Stimulated activated CD8-positive, alpha-beta memory T cell treated with anti-CD3 and anti-CD28 coated beads, Interleukin-2, amount 100 ng/mL, for 48 hours (primary cell): Measurements from ENCODE around the gene FIBCD1.

ENCODE experiments used
- DNase-seq, 2 donors: peaks; one replicate each; pipeline ENCODE4 v3.0.0-alpha.2; 2020; ENCODE audit warnings: low read depth in 2 of 2

FIBCD1 gene

DNA sequence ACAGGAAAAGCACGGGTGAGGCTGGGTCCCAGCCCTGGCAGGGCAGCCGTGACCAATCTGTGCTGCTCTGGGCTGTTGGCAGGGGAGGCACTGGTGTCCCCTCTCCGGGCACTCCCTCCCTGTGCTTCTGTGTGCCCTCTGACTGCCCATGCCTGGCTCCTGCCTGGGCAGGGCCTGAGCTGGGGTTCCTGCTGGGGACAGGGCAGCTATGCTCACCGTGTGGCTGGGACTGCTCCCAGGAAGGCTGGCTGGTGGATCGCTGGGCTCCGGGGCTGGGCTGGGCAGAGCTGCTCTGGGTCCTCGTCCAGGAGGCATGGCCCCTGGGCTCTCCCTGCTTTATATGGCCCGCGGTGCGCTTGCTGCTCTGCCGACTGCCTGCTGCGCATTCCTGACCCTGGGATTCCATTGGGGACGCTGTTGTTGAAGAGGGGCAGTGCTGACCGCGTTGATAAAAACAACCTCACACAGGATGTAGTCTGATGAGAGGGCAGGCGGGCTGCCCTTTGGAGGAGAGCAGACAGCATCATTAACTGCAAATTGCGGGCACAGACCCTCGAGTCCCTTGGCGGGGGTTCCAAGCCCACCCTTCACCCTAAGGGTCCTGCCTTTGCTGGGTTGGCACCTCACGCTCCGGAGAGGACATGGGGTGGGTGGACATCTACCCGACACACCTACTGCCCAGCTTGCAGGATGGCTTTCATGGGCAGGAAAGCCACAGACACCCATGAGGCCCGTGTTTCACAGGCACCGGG lies 43.4 kb downstream of the FIBCD1 start:
- DNase-seq, result no peak

DNA sequence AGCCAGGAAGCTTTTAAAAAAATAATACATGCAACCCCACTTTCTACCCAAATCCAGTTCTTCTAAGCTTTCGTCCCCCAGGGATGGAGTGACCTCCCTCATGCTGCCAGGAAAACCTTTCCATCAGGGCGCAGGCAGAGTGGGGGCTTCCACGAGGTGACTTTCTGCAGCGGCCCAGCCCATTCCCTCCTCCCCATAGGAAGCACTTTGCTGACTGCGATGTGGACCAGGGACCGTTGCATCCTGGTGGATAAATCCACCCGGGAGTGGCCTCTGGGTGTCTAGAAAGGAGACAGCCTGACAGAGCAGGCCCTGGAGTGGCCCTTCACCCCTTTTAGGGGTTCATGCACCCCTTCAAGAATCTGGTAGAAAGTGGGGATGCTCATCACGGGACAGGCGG lies 44.0 kb downstream of the FIBCD1 start:
- DNase-seq, result no peak

DNA sequence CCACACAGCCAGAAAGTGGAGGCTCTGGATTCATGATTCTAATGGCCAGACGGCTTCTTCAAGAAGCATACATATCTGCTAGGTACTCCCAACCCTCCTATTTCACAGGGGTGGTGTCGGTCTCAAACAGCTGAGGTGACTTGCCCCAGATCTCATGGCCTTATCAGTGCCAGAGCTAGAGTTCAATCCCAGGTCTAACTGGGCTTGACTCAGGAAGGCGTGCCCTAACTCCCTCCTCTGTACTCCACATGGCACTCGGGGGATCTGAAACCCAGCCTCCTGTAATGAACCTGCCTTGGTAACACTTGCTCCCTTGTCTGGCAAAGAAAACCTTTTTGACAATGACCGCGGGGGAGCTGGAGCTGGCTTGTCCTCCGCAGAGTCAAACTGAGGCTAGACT lies 44.5 kb downstream of the FIBCD1 start:
- DNase-seq, result no peak

DNA sequence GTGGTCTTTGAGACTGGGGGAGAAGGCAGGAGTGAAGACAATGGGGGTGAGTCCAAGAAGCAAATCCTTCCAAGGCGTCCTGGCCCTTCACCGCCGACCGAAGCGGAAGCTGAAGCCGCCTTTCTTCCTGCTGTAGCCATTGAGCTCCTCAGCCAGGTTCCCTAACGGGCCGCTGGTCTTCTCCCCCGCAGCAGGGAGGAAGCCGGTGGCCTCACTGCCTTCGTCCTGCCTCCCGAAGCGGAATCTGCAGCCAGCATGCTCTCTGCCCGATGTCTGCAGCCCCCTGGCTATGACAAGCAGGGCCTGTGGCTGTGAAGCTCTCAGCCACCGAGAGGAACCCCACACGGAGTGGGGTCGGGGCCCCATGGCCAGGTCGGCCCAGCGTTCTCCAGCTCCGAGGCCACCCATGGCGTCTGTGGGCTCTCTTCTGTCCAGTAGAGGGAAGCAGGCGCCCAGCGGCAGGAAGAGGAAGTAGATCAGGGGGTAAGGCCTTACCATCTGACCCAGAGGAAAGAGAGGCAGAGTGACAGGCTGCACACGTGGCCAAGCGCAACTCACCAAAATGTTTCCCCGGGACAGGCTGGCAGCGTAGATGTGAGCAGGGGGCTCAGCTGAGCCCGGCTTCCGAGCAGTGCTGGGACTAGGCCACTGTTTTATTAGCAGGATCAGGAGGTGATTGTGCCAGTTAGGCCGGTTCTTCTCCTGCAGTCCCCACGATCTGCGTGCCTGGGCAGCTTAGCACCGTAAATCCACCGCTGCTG lies 45.5 kb downstream of the FIBCD1 start:
- DNase-seq, result no peak

DNA sequence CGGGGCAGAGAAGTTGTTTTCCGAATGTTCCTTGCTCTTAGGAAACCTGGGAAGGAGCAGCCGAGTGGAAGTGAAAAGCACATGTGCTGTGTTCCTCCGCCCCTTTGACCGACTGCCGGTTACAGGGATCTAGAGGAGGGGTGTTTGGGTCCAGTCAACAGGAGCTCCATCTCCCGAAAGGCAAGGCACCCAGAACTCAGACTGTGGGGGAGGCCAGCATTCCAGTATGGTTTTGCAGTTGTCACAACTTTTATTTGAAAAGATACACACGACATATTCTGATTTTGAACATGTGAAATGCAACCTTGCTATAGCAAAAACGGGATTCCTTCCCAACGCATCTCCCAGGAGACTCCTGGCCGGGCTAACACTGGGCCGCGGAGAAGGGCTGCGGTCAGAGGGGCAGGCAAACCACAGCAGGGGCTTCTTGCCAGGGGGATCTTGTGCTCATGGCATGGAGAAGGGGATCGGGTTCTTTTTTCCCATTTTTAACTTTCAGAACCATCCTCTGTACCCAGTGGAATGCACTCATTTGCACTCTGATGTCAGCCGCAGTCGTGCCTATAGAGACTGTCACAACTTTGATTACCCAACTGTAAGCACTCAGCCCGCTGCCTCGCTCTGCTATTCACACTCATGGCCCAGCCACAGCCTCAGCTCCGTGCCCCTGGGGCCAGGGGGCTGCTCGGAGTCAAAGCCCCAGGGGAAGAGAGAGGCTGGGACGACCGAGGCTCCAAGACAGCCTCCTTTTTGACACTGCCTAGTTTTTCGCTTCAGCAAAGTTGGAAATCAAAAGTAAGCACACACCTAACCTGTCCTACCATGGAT lies 46.4 kb downstream of the FIBCD1 start:
- DNase-seq, result no peak

DNA sequence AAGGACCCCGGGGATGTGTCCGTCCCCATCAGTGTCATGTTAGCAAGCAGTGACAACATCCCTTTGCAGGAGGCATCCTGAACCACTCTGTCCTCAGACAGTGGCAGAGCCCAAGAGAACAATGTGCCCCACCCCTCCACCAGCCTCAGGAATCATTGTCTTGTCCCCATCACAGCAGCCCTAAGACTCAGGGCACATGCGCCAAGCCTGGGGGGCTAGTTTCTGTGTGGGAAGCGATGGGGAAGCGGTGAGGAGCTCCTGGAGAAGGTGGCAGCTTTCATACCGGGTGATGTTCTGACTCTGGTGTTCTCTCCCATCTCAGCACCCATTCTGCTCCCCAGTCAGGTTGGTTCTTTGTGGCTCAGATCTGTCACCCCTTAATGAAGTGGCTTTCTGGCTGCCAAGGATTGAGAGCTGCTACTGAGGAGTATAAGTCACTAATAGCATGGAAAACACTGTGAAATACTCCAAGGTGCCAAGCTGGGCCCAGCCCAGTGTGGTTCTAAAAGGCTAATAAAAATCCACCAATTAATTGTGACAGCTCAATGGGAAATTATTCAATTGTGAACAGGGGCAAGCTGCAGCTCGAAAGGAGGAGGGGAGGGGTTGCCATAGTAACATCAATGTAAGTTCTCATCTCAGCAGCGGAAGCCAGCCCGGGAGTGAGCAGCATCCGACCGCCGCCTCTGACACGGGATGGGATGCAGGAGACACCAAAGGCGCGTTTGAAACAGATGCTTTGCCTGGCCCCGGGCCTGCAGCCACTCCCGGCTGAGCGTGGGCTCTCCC lies 47.2 kb downstream of the FIBCD1 start:
- no peak for DNase-seq

DNA sequence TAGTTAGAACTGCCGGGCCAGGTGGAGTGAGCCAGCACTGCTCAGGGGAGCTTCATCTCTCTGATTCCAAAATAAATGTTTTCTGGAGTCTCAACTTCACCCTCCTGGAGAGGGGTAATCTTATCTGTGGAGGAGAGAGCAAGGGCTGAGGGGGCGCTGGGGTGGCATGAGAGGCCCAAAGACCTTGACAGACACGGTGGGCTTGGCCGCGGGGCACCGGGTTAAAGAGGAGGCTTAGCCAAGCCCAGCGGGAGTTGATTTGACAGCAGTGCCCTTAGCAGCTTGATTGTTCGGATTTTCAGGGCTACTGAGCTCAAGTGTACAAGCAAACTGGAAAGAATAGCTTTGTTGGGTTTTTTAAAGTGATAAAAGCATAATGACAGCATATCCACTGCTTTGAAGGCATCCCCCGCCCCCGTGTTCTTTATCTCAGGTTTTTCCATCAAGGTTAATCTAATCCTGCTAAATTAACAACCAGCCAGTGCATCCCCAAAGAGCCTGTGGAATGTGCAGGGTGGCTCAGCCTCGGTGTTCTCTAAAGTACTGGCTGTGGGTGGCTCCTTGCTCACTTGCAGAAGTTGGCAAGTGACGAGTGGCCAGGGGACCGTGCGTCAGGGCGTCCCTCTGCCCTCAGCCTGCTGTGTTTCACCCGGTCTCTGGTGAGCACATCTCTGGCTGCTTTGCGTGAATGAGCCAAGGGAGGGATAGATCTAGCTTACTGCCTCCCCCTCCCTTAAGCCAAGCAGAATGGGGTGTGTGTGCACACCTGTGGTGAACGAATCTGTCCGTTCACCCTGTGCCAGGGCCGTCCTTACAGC lies 48.0 kb downstream of the FIBCD1 start:
- DNase-seq, result no peak

- DNase-seq, result no peak
Measured at GRCh38 chr9:130890124-130890523, 48.9 kb downstream of the FIBCD1 start.

- no peak for DNase-seq
Measured at GRCh38 chr9:130888146-130888885, 50.7 kb downstream of the FIBCD1 start.

DNA sequence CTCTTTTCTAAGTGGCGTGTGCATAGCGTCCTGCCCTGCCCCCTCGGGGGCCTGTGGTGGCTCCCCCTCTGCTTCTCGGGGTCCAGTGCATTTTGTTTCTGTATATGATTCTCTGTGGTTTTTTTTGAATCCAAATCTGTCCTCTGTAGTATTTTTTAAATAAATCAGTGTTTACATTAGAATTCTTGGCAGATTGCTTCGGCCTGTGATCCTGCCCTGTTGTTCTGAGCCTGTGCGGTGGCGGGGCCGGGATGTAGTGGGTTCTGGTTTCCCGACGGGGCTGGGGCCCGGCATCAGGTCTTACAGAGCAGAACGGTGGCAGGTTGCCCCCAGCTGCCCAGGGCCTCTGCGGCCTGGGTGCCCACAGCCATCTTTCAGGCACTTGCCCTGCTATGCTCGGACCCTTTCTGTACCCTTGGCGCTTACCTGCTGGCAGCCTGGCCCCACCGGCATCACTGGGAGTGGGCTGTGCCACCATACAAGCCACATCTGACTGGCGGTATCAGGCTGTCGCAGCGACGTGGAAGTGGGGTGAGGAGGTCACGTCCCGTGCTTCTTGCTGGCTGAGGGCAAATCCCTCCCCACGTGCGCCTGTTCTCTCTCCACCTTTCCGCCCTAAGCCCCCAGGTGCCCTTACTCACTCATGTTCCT lies 51.4 kb downstream of the FIBCD1 start:
- DNase-seq, result no peak

DNA sequence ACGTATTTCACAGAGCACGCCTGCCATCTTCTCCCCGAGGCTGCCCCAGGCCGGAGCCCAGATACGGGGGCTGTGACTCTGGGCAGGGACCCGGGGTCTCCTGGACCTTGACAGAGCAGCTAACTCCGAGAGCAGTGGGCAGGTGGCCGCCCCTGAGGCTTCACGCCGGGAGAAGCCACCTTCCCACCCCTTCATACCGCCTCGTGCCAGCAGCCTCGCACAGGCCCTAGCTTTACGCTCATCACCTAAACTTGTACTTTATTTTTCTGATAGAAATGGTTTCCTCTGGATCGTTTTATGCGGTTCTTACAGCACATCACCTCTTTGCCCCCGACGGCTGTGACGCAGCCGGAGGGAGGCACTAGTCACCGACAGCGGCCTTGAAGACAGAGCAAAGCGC lies 52.1 kb downstream of the FIBCD1 start:
- DNase-seq, result no peak

DNA sequence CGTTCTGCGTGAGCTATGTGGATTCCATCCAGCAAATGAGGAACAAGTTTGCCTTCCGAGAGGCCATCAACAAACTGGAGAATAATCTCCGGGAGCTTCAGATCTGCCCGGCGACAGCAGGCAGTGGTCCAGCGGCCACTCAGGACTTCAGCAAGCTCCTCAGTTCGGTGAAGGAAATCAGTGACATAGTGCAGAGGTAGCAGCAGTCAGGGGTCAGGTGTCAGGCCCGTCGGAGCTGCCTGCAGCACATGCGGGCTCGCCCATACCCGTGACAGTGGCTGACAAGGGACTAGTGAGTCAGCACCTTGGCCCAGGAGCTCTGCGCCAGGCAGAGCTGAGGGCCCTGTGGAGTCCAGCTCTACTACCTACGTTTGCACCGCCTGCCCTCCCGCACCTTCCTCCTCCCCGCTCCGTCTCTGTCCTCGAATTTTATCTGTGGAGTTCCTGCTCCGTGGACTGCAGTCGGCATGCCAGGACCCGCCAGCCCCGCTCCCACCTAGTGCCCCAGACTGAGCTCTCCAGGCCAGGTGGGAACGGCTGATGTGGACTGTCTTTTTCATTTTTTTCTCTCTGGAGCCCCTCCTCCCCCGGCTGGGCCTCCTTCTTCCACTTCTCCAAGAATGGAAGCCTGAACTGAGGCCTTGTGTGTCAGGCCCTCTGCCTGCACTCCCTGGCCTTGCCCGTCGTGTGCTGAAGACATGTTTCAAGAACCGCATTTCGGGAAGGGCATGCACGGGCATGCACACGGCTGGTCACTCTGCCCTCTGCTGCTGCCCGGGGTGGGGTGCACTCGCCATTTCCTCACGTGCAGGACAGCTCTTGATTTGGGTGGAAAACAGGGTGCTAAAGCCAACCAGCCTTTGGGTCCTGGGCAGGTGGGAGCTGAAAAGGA lies 53.3 kb downstream of the FIBCD1 start:
- no peak for DNase-seq

DNA sequence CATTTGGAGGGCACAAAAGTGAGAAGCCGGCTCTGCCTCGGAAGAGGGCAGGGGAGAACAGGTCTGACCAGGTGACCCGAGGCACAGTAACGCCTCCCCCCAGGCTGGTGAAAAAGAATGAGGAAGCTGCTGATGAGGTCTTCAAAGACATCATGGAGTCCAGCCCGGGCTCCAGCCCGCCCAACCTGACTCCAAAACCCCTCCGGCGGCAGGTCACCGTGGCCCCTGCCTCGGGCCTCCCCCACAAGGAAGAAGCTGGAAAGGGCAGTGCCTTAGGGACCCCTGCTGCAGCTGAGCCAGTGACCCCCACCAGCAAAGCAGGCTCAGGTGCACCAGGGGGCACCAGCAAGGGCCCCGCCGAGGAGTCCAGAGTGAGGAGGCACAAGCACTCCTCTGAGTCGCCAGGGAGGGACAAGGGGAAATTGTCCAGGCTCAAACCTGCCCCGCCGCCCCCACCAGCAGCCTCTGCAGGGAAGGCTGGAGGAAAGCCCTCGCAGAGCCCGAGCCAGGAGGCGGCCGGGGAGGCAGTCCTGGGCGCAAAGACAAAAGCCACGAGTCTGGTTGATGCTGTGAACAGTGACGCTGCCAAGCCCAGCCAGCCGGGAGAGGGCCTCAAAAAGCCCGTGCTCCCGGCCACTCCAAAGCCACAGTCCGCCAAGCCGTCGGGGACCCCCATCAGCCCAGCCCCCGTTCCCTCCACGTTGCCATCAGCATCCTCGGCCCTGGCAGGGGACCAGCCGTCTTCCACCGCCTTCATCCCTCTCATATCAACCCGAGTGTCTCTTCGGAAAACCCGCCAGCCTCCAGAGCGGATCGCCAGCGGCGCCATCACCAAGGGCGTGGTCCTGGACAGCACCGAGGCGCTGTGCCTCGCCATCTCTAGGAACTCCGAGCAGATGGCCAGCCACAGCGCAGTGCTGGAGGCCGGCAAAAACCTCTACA lies 54.2 kb downstream of the FIBCD1 start:
- no peak for DNase-seq

DNA sequence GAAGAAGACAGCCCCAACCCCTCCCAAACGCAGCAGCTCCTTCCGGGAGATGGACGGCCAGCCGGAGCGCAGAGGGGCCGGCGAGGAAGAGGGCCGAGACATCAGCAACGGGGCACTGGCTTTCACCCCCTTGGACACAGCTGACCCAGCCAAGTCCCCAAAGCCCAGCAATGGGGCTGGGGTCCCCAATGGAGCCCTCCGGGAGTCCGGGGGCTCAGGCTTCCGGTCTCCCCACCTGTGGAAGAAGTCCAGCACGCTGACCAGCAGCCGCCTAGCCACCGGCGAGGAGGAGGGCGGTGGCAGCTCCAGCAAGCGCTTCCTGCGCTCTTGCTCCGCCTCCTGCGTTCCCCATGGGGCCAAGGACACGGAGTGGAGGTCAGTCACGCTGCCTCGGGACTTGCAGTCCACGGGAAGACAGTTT lies 54.9 kb downstream of the FIBCD1 start:
- DNase-seq, result no peak

GRCh38 chr9:130883479-130883878 lies 55.6 kb downstream of the FIBCD1 start:
- no peak for DNase-seq

GRCh38 chr9:130882696-130883225 lies 56.3 kb downstream of the FIBCD1 start:
- DNase-seq, result no peak

GRCh38 chr9:130881516-130881915 lies 57.5 kb downstream of the FIBCD1 start:
- DNase-seq, result no peak
